Ovary (tissue), 3 donors: ENCODE results near the gene AGAP5.
"Not testable (repeated sequence)": the region's sequence is repeated elsewhere in the genome, so short reads cannot be mapped to it uniquely, and the experiment has no call there.

Source experiments
- CTCF ChIP-seq, 3 donors: fragments of 450-650 bp in 2 of 3; fragments of 200-600 bp in 1 of 3; IDR thresholded peaks; one replicate each; pipeline versions ENCODE4 v1.5.1 to v1.8.0; 2016 to 2022; ENCODE audit warnings: antibody characterized with exemption in 3 of 3, mild to moderate bottlenecking in 1 of 3
- EP300 ChIP-seq: sonication (generic); formaldehyde crosslinking; IDR thresholded peaks from one replicate; pipeline ENCODE4 v1.6.1; 2017; ENCODE audit warnings: antibody characterized with exemption
- donor health status: DM: no; HTN: no; CAD: no.

- TF ChIP-seq CTCF (IDR thresholded peaks at IDR 0.05); EP300: not testable (repeated sequence)
Measured at GRCh38 chr10:73666153-73666809, 31.6 kb downstream of the AGAP5 start.
